HFF-Myc (cell line): ENCODE data around the gene BNIP3.

Experiments
- DNase-seq: peaks from one replicate; pipeline ENCODE4 v3.0.0-alpha.2; 2011; ENCODE audit warnings: low read depth; ENCODE audit errors: extremely low read depth
- H3K4me3 ChIP-seq: replicated peaks from 2 replicates; pipeline ENCODE4 v1.5.1; 2011; ENCODE audit warnings: low read depth, mild to moderate bottlenecking, control low read depth, low read length
- TF ChIP-seq, protein P1 (sequence below): IDR thresholded peaks from 2 replicates; pipeline ENCODE4 v1.5.1; 2012; ENCODE audit warnings: mild to moderate bottlenecking, low read depth, low read length, control low read depth; ENCODE audit errors: missing control alignments

BNIP3 gene

DNA sequence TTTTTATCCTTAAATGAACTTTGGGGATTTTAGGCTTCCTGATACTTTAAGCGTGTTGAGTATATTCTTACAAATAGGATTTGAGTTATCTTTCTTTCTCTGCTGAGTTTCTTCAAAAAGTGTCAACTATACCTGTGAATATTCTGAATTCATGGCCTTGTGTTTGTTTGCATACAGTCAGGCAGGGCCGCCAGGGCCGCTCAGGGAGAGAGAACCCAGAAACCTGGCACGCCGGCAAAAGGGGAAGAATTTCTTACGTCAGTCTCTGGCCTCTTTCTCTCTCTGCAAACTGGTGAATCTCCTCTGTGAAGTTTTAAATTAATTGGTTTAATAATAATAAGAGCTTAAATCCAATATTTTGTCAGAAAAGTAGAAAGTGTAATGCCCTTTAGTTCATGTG lies 29.3 kb upstream of the BNIP3 start:
- DNase-seq: no peak
- H3K4me3 ChIP-seq: no peak overlapping the region
- TF ChIP-seq, protein P1, sequence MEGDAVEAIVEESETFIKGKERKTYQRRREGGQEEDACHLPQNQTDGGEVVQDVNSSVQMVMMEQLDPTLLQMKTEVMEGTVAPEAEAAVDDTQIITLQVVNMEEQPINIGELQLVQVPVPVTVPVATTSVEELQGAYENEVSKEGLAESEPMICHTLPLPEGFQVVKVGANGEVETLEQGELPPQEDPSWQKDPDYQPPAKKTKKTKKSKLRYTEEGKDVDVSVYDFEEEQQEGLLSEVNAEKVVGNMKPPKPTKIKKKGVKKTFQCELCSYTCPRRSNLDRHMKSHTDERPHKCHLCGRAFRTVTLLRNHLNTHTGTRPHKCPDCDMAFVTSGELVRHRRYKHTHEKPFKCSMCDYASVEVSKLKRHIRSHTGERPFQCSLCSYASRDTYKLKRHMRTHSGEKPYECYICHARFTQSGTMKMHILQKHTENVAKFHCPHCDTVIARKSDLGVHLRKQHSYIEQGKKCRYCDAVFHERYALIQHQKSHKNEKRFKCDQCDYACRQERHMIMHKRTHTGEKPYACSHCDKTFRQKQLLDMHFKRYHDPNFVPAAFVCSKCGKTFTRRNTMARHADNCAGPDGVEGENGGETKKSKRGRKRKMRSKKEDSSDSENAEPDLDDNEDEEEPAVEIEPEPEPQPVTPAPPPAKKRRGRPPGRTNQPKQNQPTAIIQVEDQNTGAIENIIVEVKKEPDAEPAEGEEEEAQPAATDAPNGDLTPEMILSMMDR: no peak

DNA sequence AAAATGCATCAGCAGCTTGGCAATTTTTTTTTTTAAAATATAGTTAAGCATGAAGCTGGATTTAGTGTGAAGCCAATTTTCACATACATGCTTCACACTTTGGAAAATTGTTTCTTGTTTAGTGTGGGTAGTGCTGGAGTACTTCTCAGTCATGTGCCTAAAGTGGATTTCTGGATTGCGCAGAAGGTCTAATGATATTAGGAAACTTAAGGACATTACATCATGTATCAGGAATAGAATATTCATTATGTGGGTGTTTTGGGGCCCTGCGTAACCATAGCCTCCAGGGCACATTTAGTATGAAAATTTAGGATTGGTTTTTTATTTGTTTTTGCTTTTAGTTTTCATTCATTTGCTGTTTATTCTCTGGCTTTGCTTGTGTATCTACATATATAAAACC lies 28.8 kb upstream of the BNIP3 start:
- no peak overlapping the region for H3K4me3 ChIP-seq
- TF ChIP-seq, protein P1: no peak
- no peak for DNase-seq

DNA sequence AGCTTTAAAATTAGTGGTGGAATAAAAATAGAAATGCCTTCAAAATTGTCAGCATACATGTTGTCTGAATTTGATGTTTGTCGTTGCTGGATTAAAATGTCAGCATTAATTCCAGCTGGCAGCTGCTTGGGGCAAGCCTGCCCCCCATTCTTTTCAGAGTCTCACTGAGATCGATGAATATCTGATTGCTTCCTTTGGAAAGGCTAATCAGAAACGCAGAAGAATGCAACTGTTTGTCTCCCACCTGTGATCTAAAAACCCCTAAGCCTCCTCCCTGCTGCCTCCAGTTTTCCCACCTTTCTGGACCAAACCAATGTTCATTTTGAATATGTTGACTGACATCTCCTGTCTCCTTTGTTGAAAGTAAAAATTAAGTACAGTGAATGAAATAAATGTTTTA lies 27.9 kb upstream of the BNIP3 start:
- DNase-seq: no peak
- H3K4me3 ChIP-seq: no peak overlapping the region
- TF ChIP-seq, protein P1: no peak

- no peak for DNase-seq
- H3K4me3 ChIP-seq: no peak overlapping the region
- TF ChIP-seq, protein P1: no peak
These were observed 26.0 kb upstream of the BNIP3 start for GRCh38 chr10:132007681-132008080.

DNA sequence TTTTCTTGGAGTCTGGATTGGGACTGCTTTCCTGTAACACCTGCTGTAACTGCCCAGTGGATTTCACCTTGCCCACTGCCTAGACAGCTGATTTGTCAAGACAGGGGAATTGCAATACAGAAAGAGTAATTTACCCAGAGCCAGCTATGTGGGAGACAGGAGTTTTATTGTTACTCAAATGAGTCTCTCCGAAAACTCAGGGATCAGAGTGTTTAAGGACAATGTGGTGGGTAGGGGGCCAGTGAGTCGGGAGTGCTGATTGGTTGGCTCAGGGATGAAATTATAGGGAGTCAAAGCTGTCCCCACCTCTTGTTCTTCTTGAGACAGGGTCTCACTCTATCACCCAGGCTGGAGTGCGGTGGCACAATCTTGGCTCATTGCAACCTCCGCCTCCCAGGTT lies 25.2 kb upstream of the BNIP3 start:
- TF ChIP-seq, protein P1: no peak
- H3K4me3 ChIP-seq: no peak overlapping the region
- DNase-seq: no peak

DNA sequence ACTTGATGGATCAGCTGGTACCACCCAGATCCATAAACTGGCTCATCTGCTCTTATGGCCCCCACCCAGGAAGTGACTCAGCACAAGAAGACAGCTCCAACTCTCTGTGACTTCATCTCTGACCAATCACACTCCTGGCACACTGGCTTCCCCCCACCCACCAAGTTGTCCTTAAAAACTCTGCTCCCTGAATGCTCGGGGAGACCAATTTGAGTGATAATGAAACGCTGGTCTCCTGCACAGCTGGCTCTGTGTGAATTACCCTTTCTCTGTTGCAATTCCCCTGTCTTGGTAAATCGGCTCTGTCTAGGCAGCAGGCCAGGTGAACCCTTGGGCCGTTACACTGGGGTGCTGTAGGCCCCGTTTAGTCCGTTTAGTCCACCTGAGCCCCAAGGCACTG lies 23.4 kb upstream of the BNIP3 start:
- DNase-seq: no peak

GRCh38 chr10:132004052-132004451 lies 22.3 kb upstream of the BNIP3 start:
- TF ChIP-seq, protein P1: no peak
- H3K4me3 ChIP-seq: no peak overlapping the region
- no peak for DNase-seq

More for the DNA sequence above, 23.4 kb upstream of the BNIP3 start:
- TF ChIP-seq, protein P1: no peak
- no peak overlapping the region for H3K4me3 ChIP-seq
